ENCODE data around the gene RNF208. TPM values are rescaled to one million over a fixed set of nuclear protein-coding genes. Genes with fewer than 3 reads are reported as not detected.
"Not testable (repeated sequence)": the region's sequence is repeated elsewhere in the genome, so short reads cannot be mapped to it uniquely, and the experiment has no call there.

The RNF208 gene
- total RNA-seq, 4 donors from 2014 or later, result 1.1 to 6.5 (median 1.5) TPM

DNA sequence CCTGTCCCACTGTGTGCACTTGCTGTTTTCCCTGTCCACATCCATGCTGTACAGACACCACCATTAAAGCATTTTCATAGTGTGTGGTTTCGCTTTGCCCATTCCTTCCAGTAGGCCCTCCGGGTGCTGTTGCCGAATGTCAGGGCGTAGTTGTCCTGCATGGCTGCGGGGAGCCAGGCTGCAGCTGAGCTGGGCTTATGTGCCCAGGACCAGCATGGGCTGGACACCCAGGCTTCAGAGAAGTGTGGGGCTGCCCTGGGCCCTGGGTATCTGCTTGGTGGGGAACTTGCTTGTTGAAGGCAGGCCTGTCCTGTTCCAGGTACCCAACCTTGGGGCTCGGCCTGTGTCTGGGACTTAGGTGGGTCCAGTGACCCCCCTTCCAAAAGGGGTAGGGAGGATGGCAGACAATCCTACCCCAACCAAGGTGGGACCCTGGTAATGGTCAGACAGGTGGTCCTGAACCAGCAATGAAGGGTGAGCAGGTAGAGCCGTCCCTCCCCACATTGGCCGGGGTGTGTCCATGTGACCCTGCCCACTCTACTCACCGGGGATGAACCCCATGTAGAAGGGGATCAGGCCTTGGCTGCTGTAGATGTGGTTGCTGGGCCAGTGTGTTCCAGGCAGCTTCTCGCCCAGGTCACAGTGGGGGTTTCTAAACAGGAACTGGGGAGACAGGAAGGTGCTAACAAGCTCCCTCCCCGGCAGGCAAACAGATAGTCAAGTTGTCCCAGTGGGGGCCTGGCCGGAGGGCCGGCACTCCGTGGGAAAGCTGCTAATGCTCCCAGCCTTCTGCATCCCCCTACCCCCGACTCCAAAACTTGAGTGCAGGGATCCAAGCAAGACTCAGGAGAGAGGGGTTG, 21.8 kb upstream of the RNF208 start:
- Histone ChIP-seq H3K4me1 (peaks cover 47 to 61% of the 10 kb centered on the region in 2 donors), H3K27me3 (no peaks in the 10 kb centered on the region), H3K27ac (peak overlapping the region in 2 of 4 donors; percentile 46 to 98), H3K4me3 (no peak overlapping the region), H3K9me3 (no peaks in the 10 kb centered on the region), H3K36me3 (peaks cover 0 to 23% of the 10 kb centered on the region in 2 donors)
- intact Hi-C loops (cut with DNase I; ENCODE audit: low total_unique reads) (loop anchor here (5.0 kb wide), 1 partner anchor 42 kb away; the partner anchor contains the start of gene TPRN), in situ Hi-C loops (cut with MboI; ENCODE audit: low sequenced_read_pairs in 4 of 4) (no loop called here)
- ATAC-seq, result no peak
- TF ChIP-seq, protein P1, sequence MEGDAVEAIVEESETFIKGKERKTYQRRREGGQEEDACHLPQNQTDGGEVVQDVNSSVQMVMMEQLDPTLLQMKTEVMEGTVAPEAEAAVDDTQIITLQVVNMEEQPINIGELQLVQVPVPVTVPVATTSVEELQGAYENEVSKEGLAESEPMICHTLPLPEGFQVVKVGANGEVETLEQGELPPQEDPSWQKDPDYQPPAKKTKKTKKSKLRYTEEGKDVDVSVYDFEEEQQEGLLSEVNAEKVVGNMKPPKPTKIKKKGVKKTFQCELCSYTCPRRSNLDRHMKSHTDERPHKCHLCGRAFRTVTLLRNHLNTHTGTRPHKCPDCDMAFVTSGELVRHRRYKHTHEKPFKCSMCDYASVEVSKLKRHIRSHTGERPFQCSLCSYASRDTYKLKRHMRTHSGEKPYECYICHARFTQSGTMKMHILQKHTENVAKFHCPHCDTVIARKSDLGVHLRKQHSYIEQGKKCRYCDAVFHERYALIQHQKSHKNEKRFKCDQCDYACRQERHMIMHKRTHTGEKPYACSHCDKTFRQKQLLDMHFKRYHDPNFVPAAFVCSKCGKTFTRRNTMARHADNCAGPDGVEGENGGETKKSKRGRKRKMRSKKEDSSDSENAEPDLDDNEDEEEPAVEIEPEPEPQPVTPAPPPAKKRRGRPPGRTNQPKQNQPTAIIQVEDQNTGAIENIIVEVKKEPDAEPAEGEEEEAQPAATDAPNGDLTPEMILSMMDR (IDR thresholded peaks at IDR 0.05 in 4 of 5, conservative IDR thresholded peaks at IDR 0.05 in 1 of 5), result no peak
- TF ChIP-seq POLR2A (IDR thresholded peaks at IDR 0.05), result no peak
- DNase-seq, result no peak

DNA sequence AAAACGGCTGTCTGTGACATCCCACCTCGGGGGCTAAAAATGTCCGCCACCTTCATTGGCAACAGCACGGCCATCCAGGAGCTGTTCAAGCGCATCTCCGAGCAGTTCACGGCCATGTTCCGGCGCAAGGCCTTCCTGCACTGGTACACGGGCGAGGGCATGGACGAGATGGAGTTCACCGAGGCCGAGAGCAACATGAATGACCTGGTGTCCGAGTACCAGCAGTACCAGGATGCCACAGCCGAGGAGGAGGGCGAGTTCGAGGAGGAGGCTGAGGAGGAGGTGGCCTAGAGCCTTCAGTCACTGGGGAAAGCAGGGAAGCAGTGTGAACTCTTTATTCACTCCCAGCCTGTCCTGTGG, 21.2 kb upstream of the RNF208 start:
- ATAC-seq; H3K9me3 ChIP-seq; DNase-seq; H3K27me3 ChIP-seq; H3K4me3 ChIP-seq; in situ Hi-C loops (cut with MboI; ENCODE audit: low sequenced_read_pairs in 4 of 4): not testable (repeated sequence)
- intact Hi-C loops (cut with DNase I; ENCODE audit: low total_unique reads), result loop anchor here (5.0 kb wide), 1 partner anchor 41 kb away; the partner anchor contains the start of gene TPRN
- Histone ChIP-seq H3K27ac (peak overlapping the region in 2 of 4 donors; percentile 93 to 98), H3K4me1 (peaks cover 53 to 67% of the 10 kb centered on the region in 2 donors), H3K36me3 (peaks cover 0 to 23% of the 10 kb centered on the region in 2 donors)

DNA sequence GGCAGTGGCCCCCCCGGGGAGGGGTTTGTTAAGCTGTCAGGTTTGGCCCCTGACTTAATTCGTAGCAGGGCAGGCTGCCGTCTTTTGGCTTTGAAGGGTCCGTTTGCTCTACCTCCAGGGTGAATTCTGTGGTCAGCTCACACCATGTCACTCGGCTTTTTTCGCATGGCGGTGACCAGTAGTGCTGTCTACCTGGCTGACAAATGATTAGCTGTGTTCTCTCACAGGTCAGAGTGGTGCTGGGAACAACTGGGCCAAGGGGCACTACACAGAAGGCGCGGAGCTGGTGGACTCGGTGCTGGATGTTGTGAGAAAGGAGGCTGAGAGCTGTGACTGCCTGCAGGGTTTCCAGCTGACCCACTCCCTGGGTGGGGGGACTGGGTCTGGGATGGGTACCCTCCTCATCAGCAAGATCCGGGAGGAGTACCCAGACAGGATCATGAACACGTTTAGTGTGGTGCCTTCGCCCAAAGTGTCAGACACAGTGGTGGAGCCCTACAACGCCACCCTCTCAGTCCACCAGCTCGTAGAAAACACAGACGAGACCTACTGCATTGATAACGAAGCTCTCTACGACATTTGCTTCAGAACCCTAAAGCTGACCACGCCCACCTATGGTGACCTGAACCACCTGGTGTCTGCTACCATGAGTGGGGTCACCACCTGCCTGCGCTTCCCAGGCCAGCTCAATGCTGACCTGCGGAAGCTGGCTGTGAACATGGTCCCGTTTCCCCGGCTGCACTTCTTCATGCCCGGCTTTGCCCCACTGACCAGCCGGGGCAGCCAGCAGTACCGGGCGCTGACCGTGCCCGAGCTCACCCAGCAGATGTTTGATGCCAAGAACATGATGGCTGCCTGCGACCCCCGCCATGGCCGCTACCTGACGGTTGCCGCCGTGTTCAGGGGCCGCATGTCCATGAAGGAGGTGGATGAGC, 20.5 kb upstream of the RNF208 start:
- intact Hi-C loops (cut with DNase I; ENCODE audit: low total_unique reads), result loop anchor here (5.0 kb wide), 1 partner anchor 40 kb away; the partner anchor contains the start of gene TPRN
- peak overlapping the region; percentile 75 to 100 (median 85) for H3K4me3 ChIP-seq
- H3K9me3 ChIP-seq, result no peaks in the 10 kb centered on the region
- DNase-seq, result no peak
- H3K27ac ChIP-seq, result peak overlapping the region; percentile 89 to 98 (median 93)
- ATAC-seq, result no peak
- H3K36me3 ChIP-seq, result peaks cover 0 to 23% of the 10 kb centered on the region in 2 donors
- in situ Hi-C loops (cut with MboI; ENCODE audit: low sequenced_read_pairs in 4 of 4), result no loop called here
- peaks cover 53 to 68% of the 10 kb centered on the region in 2 donors for H3K4me1 ChIP-seq
- no peak for TF ChIP-seq POLR2A (IDR thresholded peaks at IDR 0.05)
- TF ChIP-seq, protein P1 (IDR thresholded peaks at IDR 0.05 in 4 of 5, conservative IDR thresholded peaks at IDR 0.05 in 1 of 5), result no peak
- H3K27me3 ChIP-seq, result no peaks in the 10 kb centered on the region

DNA sequence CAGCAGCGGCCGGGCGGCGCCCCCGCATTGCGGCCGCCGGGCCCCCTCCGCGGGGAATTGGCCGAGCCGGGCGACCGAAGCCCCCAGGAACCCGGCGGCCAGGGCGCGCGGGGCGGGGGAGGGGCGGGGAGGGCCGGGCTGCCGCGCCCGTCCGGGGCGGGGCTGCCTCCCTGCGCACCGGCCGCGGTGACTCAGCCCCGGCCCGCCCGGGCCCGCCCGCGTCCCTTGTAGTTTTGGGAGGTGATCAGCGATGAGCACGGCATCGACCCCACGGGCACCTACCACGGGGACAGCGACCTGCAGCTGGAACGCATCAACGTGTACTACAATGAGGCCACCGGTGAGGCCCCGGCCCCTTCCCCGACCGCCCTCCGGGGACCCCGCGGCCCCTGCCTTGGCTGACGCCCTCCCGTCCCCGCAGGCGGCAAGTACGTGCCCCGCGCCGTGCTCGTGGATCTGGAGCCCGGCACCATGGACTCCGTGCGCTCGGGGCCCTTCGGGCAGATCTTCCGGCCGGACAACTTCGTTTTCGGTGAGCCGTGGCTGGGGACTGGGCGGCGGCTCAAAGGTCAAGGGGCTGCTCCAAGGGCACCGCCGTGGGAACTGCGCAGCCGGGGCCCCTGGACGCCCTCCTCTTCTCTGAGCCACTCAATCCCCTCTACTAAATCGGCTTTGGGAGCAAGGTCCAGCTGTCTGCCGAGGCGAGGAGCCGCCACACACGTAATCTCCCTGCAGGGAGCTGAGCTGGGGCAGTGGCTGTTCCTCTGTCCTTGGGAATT, 19.6 kb upstream of the RNF208 start:
- peak overlapping the region; percentile 89 to 98 (median 93) for H3K27ac ChIP-seq
- H3K9me3 ChIP-seq, result no peaks in the 10 kb centered on the region
- peak overlapping the region; percentile 75 to 100 (median 85) for H3K4me3 ChIP-seq
- intact Hi-C loops (cut with DNase I; ENCODE audit: low total_unique reads), result loop anchor here (1.0 to 5.0 kb wide), 4 partner anchors 14 to 53 kb away; partner anchors contain the start of genes ANAPC2, NELFB, SSNA1 and TPRN
- in situ Hi-C loops (cut with MboI; ENCODE audit: low sequenced_read_pairs in 4 of 4), result no loop called here
- no peaks in the 10 kb centered on the region for H3K27me3 ChIP-seq
- TF ChIP-seq, protein P1 (IDR thresholded peaks at IDR 0.05 in 4 of 5, conservative IDR thresholded peaks at IDR 0.05 in 1 of 5), result no peak
- TF ChIP-seq POLR2A (IDR thresholded peaks at IDR 0.05), result peak in 1 of 2 donors; percentile 62
- DNase-seq, result peak; percentile 41 to 64
- ATAC-seq, result peak; percentile 34 to 35
- H3K36me3 ChIP-seq, result peaks cover 0 to 23% of the 10 kb centered on the region in 2 donors
- H3K4me1 ChIP-seq, result peaks cover 54 to 70% of the 10 kb centered on the region in 2 donors

Measured in gastrocnemius medialis (tissue), 4 donors.